ENCODE measurements around the gene KRT6A. TPM values are rescaled to one million over a fixed set of nuclear protein-coding genes. Genes with fewer than 3 reads are reported as not detected.
"Not testable (repeated sequence)": the region's sequence is repeated elsewhere in the genome, so short reads cannot be mapped to it uniquely, and the experiment has no call there.

Gene KRT6A
- total and polyA plus RNA-seq, 2 donors (not counting 1 experiment from before 2014, with no cell fraction given): 41.1 TPM; not detected in 1

DNA sequence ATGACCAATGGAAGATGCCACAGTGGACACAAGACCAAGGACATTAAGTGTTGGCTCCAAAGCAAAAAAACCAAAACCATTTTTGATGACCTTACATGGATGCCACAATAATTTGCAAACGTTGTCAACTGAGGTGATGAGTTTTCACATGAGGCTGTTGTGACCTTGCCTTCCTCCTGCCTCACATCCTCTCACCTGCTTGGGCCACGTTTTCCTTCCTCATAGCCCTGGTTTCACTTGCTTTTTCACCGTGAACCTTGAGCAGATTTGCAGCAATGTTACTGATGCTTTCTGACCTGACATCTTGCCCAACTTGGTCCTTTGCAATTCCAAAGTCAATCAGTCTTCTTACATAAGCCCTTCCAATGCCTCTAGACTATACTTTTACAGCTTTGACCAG, 44.8 kb downstream of the KRT6A start:
- Histone ChIP-seq H2AFZ (ENCODE audit: low read length) (no peak overlapping the region), H3K27me3 (ENCODE audit: control insufficient read depth, insufficient read depth, low read length) (peaks cover 2% of the 10 kb centered on the region), H3K9me3 (ENCODE audit: control insufficient read depth, insufficient read depth, low read depth, low read length) (no peaks in the 10 kb centered on the region), H3K9ac (ENCODE audit: insufficient read depth, low read length) (no peak overlapping the region), H3K79me2 (ENCODE audit: control insufficient read depth, insufficient read depth, low read length) (no peaks in the 10 kb centered on the region), H3K36me3 (ENCODE audit: control insufficient read depth, insufficient read depth, low read length) (no peaks in the 10 kb centered on the region), H3K4me1 (ENCODE audit: control insufficient read depth, extremely low read depth, insufficient read depth, low read length) (no peaks in the 10 kb centered on the region), H4K20me1 (ENCODE audit: control insufficient read depth, extremely low read depth, insufficient read depth, low read length) (no peaks in the 10 kb centered on the region), H3K4me3 (replicated peaks in 1 of 4; ENCODE audit: control extremely low read depth in 1 of 4, insufficient read depth in 1 of 4, low read depth in 3 of 4, low read length in 4 of 4) (no peak overlapping the region), H3K4me2 (ENCODE audit: extremely low read depth, insufficient read depth, low read length) (no peak overlapping the region), H3K27ac (ENCODE audit: insufficient read depth, low read length) (no peak overlapping the region)
- no peak for TF ChIP-seq EZH2 (IDR thresholded peaks at IDR 0.05; ENCODE audit: low read length, missing control alignments)
- TF ChIP-seq, protein P1, sequence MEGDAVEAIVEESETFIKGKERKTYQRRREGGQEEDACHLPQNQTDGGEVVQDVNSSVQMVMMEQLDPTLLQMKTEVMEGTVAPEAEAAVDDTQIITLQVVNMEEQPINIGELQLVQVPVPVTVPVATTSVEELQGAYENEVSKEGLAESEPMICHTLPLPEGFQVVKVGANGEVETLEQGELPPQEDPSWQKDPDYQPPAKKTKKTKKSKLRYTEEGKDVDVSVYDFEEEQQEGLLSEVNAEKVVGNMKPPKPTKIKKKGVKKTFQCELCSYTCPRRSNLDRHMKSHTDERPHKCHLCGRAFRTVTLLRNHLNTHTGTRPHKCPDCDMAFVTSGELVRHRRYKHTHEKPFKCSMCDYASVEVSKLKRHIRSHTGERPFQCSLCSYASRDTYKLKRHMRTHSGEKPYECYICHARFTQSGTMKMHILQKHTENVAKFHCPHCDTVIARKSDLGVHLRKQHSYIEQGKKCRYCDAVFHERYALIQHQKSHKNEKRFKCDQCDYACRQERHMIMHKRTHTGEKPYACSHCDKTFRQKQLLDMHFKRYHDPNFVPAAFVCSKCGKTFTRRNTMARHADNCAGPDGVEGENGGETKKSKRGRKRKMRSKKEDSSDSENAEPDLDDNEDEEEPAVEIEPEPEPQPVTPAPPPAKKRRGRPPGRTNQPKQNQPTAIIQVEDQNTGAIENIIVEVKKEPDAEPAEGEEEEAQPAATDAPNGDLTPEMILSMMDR (conservative IDR thresholded peaks at IDR 0.05 in 1 of 2, IDR thresholded peaks at IDR 0.05 in 1 of 2; ENCODE audit: low read depth in 1 of 2, low read length in 2 of 2): no peak
- no peak for DNase-seq (ENCODE audit: low read depth in 2 of 2)

DNA sequence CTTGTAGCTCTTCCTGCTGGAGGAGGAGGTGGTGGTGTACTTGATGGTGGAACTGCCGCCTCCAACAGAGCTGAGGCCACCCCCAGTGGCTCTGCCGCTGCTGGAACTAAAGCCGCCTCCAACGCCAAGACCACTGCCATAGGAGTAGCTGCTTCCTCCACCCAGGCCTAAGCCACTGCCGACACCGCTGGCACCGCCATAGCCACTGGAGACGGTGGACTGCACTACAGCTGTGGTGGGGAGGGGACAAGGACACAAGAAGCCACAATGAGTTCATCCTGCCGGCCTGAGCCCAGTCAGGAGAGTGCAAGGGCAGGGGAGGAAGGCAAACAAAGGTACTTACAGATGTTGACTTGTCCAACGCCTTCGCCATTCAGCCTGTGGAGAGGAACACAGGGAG, 45.9 kb downstream of the KRT6A start:
- H3K9ac ChIP-seq (ENCODE audit: insufficient read depth, low read length); H3K36me3 ChIP-seq (ENCODE audit: control insufficient read depth, insufficient read depth, low read length); H3K9me3 ChIP-seq (ENCODE audit: control insufficient read depth, insufficient read depth, low read depth, low read length); H3K79me2 ChIP-seq (ENCODE audit: control insufficient read depth, insufficient read depth, low read length); H2AFZ ChIP-seq (ENCODE audit: low read length); H4K20me1 ChIP-seq (ENCODE audit: control insufficient read depth, extremely low read depth, insufficient read depth, low read length); H3K4me1 ChIP-seq (ENCODE audit: control insufficient read depth, extremely low read depth, insufficient read depth, low read length); DNase-seq (ENCODE audit: low read depth in 2 of 2); H3K27me3 ChIP-seq (ENCODE audit: control insufficient read depth, insufficient read depth, low read length); H3K4me3 ChIP-seq (replicated peaks in 1 of 4; ENCODE audit: control extremely low read depth in 1 of 4, insufficient read depth in 1 of 4, low read depth in 3 of 4, low read length in 4 of 4); H3K4me2 ChIP-seq (ENCODE audit: extremely low read depth, insufficient read depth, low read length); H3K27ac ChIP-seq (ENCODE audit: insufficient read depth, low read length): not testable (repeated sequence)

DNA sequence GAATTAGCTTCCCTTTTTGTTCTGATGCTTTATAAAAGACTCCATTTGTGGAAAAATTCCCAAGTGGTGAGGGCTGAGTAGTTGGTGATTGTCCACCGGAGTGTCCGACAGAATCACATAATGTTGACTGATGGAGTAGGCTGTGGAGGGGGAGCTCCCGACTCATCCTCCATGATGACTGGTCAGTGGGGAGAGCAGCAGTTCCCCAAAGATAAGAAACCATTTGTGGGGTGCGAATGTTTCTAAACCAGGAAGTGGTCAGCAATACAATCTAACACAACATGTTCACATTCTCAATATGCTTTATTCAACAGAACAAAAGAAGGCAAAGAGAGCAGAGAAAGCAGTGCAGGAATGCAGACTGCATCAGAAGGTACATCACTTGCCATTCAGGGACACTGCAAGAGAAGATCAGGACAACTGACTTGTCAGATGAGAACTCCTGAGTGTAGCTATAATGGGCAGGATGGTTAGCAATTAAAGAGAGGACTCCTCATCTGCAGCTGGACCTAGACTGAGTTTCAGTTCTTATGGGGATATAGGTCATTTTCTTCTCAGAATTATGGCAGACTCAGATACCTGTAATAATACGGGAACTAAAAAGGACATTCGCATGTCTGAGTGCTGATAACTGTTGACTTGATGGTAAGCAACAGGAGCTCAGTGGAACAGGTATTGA, 46.6 kb downstream of the KRT6A start:
- no peaks in the 10 kb centered on the region for H3K36me3 ChIP-seq (ENCODE audit: control insufficient read depth, insufficient read depth, low read length)
- H3K27ac ChIP-seq (ENCODE audit: insufficient read depth, low read length): no peak overlapping the region
- no peak overlapping the region for H2AFZ ChIP-seq (ENCODE audit: low read length)
- no peak overlapping the region for H3K4me2 ChIP-seq (ENCODE audit: extremely low read depth, insufficient read depth, low read length)
- H3K4me3 ChIP-seq (replicated peaks in 1 of 4; ENCODE audit: control extremely low read depth in 1 of 4, insufficient read depth in 1 of 4, low read depth in 3 of 4, low read length in 4 of 4): no peak overlapping the region
- H3K9me3 ChIP-seq (ENCODE audit: control insufficient read depth, insufficient read depth, low read depth, low read length): no peaks in the 10 kb centered on the region
- DNase-seq (ENCODE audit: low read depth in 2 of 2): peak in 1 of 2 donors; percentile 30
- H3K9ac ChIP-seq (ENCODE audit: insufficient read depth, low read length): no peak overlapping the region
- TF ChIP-seq, protein P1 (conservative IDR thresholded peaks at IDR 0.05 in 1 of 2, IDR thresholded peaks at IDR 0.05 in 1 of 2; ENCODE audit: low read depth in 1 of 2, low read length in 2 of 2): no peak
- TF ChIP-seq EZH2 (IDR thresholded peaks at IDR 0.05; ENCODE audit: low read length, missing control alignments): no peak
- H3K27me3 ChIP-seq (ENCODE audit: control insufficient read depth, insufficient read depth, low read length): peaks cover 2% of the 10 kb centered on the region
- no peaks in the 10 kb centered on the region for H4K20me1 ChIP-seq (ENCODE audit: control insufficient read depth, extremely low read depth, insufficient read depth, low read length)
- no peaks in the 10 kb centered on the region for H3K79me2 ChIP-seq (ENCODE audit: control insufficient read depth, insufficient read depth, low read length)
- H3K4me1 ChIP-seq (ENCODE audit: control insufficient read depth, extremely low read depth, insufficient read depth, low read length): no peaks in the 10 kb centered on the region
